Smooth muscle cell (in vitro differentiated cells): Measurements from ENCODE around the gene OR2J2. TPM values are rescaled to one million over a fixed set of nuclear protein-coding genes. Genes with fewer than 3 reads are reported as not detected.

Experiments used
- DNase-seq: peaks from one replicate; lab custom pipeline; 2025; ENCODE audit not compliant: unreplicated experiment; lab: John Stamatoyannopoulos, UW
- H2AFZ ChIP-seq: fragments of 200-600 bp; sonication (generic); 2 replicates; pipeline ENCODE4 v1.6.0; 2016; ENCODE audit warnings: antibody characterized with exemption, low read depth, mild to moderate bottlenecking
- H3F3A ChIP-seq: fragments of 200-600 bp; sonication (generic); 2 replicates; pipeline ENCODE4 v1.6.0; 2017; ENCODE audit warnings: antibody characterized with exemption, low read depth
- H3K27ac ChIP-seq: fragments of 200-600 bp; sonication (generic); 2 replicates; pipeline ENCODE4 v1.5.1; 2016; ENCODE audit warnings: low read depth, mild to moderate bottlenecking
- H3K27me3 ChIP-seq: fragments of 200-600 bp; sonication (generic); 2 replicates; pipeline ENCODE4 v1.6.1; 2016; ENCODE audit warnings: low read depth, mild to moderate bottlenecking
- H3K36me3 ChIP-seq: fragments of 200-600 bp; sonication (generic); 2 replicates; pipeline ENCODE4 v1.5.1; 2016; ENCODE audit warnings: low read depth
- H3K4me1 ChIP-seq: fragments of 200-600 bp; sonication (generic); 2 replicates; pipeline ENCODE4 v1.5.1; 2016; ENCODE audit warnings: low read depth
- H3K4me2 ChIP-seq: fragments of 200-600 bp; sonication (generic); 2 replicates; pipeline ENCODE4 v1.6.0; 2016; ENCODE audit warnings: mild to moderate bottlenecking
- H3K4me3 ChIP-seq: fragments of 200-600 bp; sonication (generic); 2 replicates; pipeline ENCODE4 v1.5.1; 2016; ENCODE audit warnings: mild to moderate bottlenecking
- H3K79me2 ChIP-seq: fragments of 200-600 bp; sonication (generic); 2 replicates; pipeline ENCODE4 v1.6.0; 2016; ENCODE audit warnings: low read depth, mild to moderate bottlenecking
- H3K9ac ChIP-seq: fragments of 200-600 bp; sonication (generic); 2 replicates; pipeline ENCODE4 v1.6.0; 2016; ENCODE audit warnings: low read depth
- H3K9me3 ChIP-seq: fragments of 200-600 bp; sonication (generic); replicated peaks from 2 replicates; pipeline ENCODE4 v1.5.1; 2016; ENCODE audit warnings: low read depth
- H4K20me1 ChIP-seq: fragments of 200-600 bp; sonication (generic); 2 replicates; pipeline ENCODE4 v1.6.0; 2016; ENCODE audit warnings: low read depth
- WGBS: methylation state at CpG from one replicate; pipeline ENCODE4 v1.1.7; 2016; ENCODE audit warnings: low lambda C conversion rate; 5-methylcytosine and 5-hydroxymethylcytosine counted together
- polyA plus RNA-seq: library from polyadenylated mRNA; unstranded; fragments of >200 nt; fragmentation: Nextera tagmentation; extraction: Ambion mirVana; gene quantifications from 2 replicates; pipeline ENCODE4 v1.2.1, GENCODE V29; 2016
- total RNA-seq: library from RNA; depleted of rRNA; stranded (reverse); fragments of >200 nt; gene quantifications from 2 replicates; pipeline ENCODE4 v1.2.3, GENCODE V29; 2014
- TF ChIP-seq, protein P1 (sequence below): fragments of 200-600 bp; sonication (generic); IDR thresholded peaks from 2 replicates; pipeline ENCODE4 v1.5.1; 2017; ENCODE audit warnings: borderline replicate concordance, mild to moderate bottlenecking, antibody characterized with exemption; ENCODE audit not compliant: insufficient read depth, poor library complexity, severe bottlenecking

OR2J2 gene
- total and polyA plus RNA-seq, 2 experiments from 2014 or later = not detected

DNA sequence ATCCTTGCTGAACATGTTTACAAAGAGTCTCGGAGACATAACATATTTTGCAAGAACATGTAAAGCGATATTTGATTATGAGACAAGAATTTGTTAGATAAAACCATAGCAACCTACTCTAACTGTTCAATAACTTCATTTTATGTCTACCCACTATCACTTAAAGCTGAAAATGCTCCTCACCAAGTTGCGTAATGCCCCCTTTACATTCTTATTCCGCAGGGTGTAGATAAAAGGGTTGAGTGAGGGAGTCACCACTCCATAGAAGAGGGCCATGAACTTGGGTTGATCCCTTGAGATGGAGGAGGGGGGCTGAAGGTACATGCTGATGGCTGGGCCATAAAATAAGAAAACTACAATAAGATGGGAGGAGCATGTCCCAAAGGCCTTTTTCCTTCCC is 33.0 kb upstream of the OR2J2 start:
- Histone ChIP-seq H3K79me2 (no peaks in the 10 kb centered on the region), H3K27ac (no peak overlapping the region), H4K20me1 (no peaks in the 10 kb centered on the region), H3K9ac (no peak overlapping the region), H3K36me3 (no peaks in the 10 kb centered on the region), H3K4me2 (no peak overlapping the region), H2AFZ (no peak overlapping the region), H3F3A (no peaks in the 10 kb centered on the region), H3K27me3 (no peaks in the 10 kb centered on the region), H3K9me3 (no peaks in the 10 kb centered on the region), H3K4me1 (no peaks in the 10 kb centered on the region), H3K4me3 (no peak overlapping the region)
- TF ChIP-seq, protein P1, sequence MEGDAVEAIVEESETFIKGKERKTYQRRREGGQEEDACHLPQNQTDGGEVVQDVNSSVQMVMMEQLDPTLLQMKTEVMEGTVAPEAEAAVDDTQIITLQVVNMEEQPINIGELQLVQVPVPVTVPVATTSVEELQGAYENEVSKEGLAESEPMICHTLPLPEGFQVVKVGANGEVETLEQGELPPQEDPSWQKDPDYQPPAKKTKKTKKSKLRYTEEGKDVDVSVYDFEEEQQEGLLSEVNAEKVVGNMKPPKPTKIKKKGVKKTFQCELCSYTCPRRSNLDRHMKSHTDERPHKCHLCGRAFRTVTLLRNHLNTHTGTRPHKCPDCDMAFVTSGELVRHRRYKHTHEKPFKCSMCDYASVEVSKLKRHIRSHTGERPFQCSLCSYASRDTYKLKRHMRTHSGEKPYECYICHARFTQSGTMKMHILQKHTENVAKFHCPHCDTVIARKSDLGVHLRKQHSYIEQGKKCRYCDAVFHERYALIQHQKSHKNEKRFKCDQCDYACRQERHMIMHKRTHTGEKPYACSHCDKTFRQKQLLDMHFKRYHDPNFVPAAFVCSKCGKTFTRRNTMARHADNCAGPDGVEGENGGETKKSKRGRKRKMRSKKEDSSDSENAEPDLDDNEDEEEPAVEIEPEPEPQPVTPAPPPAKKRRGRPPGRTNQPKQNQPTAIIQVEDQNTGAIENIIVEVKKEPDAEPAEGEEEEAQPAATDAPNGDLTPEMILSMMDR = no peak
- DNase-seq = no peak
- WGBS = 93% methylated on average over 4 of the region's 4 CpGs

DNA sequence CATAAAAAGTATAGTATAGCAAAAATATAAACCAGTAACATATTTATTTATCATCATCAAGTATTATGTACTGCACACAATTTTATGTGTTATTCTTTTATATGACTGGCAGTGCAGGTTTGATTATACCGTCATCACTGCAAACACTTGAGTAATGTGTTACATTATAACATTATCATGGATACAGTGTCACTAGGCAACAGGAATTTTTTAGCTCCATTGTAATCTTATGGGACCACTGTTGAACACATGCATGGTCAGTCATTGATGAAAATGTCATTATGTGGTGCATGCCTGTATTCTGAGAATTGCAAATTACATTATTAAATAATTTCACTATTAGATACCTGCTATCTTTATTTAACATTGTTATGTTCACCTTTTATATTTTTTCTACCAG is 29.1 kb upstream of the OR2J2 start:
- TF ChIP-seq, protein P1 = no peak
- Histone ChIP-seq H2AFZ (no peak overlapping the region), H3K4me3 (no peak overlapping the region), H4K20me1 (no peaks in the 10 kb centered on the region), H3K36me3 (no peaks in the 10 kb centered on the region), H3K27ac (no peak overlapping the region), H3K4me1 (no peaks in the 10 kb centered on the region), H3K9ac (no peak overlapping the region), H3K9me3 (no peaks in the 10 kb centered on the region), H3K79me2 (no peaks in the 10 kb centered on the region), H3K27me3 (no peaks in the 10 kb centered on the region), H3K4me2 (no peak overlapping the region), H3F3A (no peaks in the 10 kb centered on the region)
- DNase-seq = no peak
- WGBS = 86% methylated on average over 1 of the region's 1 CpG

- Histone ChIP-seq H2AFZ (no peak overlapping the region), H3K27me3 (no peaks in the 10 kb centered on the region), H3K4me1 (no peaks in the 10 kb centered on the region), H3F3A (no peaks in the 10 kb centered on the region), H4K20me1 (no peaks in the 10 kb centered on the region), H3K27ac (no peak overlapping the region), H3K4me2 (no peak overlapping the region), H3K79me2 (no peaks in the 10 kb centered on the region), H3K9ac (no peak overlapping the region), H3K9me3 (no peaks in the 10 kb centered on the region), H3K36me3 (no peaks in the 10 kb centered on the region), H3K4me3 (no peak overlapping the region)
- no peak for DNase-seq
- TF ChIP-seq, protein P1 = no peak
These were observed 28.4 kb upstream of the OR2J2 start for GRCh38 chr6:29142309-29142708.

- no peak for DNase-seq
- 69% methylated on average over 2 of the region's 2 CpGs for WGBS
These were observed 24.5 kb upstream of the OR2J2 start for GRCh38 chr6:29146179-29146578.

More at GRCh38 chr6:29146179-29146578, 24.5 kb upstream of the OR2J2 start:
- Histone ChIP-seq H3K79me2 (no peaks in the 10 kb centered on the region), H3K4me3 (no peak overlapping the region), H3K36me3 (no peaks in the 10 kb centered on the region), H3K4me2 (no peak overlapping the region), H3F3A (no peaks in the 10 kb centered on the region), H3K4me1 (no peaks in the 10 kb centered on the region), H3K27ac (no peak overlapping the region), H4K20me1 (no peaks in the 10 kb centered on the region), H3K9ac (no peak overlapping the region), H3K9me3 (no peaks in the 10 kb centered on the region), H3K27me3 (no peaks in the 10 kb centered on the region), H2AFZ (no peak overlapping the region)
- TF ChIP-seq, protein P1 = no peak
